Smooth muscle cell (in vitro differentiated cells): Measurements from ENCODE around the gene GFRA3. TPM values are rescaled to one million over a fixed set of nuclear protein-coding genes. Genes with fewer than 3 reads are reported as not detected.
"Not testable (repeated sequence)": the region's sequence is repeated elsewhere in the genome, so short reads cannot be mapped to it uniquely, and the experiment has no call there.

ENCODE experiments used
- DNase-seq: peaks from one replicate; lab custom pipeline; 2025; ENCODE audit not compliant: unreplicated experiment; lab: John Stamatoyannopoulos, UW
- H2AFZ ChIP-seq: fragments of 200-600 bp; sonication (generic); 2 replicates; pipeline ENCODE4 v1.6.0; 2016; ENCODE audit warnings: antibody characterized with exemption, low read depth, mild to moderate bottlenecking
- H3F3A ChIP-seq: fragments of 200-600 bp; sonication (generic); 2 replicates; pipeline ENCODE4 v1.6.0; 2017; ENCODE audit warnings: antibody characterized with exemption, low read depth
- H3K27ac ChIP-seq: fragments of 200-600 bp; sonication (generic); 2 replicates; pipeline ENCODE4 v1.5.1; 2016; ENCODE audit warnings: low read depth, mild to moderate bottlenecking
- H3K27me3 ChIP-seq: fragments of 200-600 bp; sonication (generic); 2 replicates; pipeline ENCODE4 v1.6.1; 2016; ENCODE audit warnings: low read depth, mild to moderate bottlenecking
- H3K36me3 ChIP-seq: fragments of 200-600 bp; sonication (generic); 2 replicates; pipeline ENCODE4 v1.5.1; 2016; ENCODE audit warnings: low read depth
- H3K4me1 ChIP-seq: fragments of 200-600 bp; sonication (generic); 2 replicates; pipeline ENCODE4 v1.5.1; 2016; ENCODE audit warnings: low read depth
- H3K4me2 ChIP-seq: fragments of 200-600 bp; sonication (generic); 2 replicates; pipeline ENCODE4 v1.6.0; 2016; ENCODE audit warnings: mild to moderate bottlenecking
- H3K4me3 ChIP-seq: fragments of 200-600 bp; sonication (generic); 2 replicates; pipeline ENCODE4 v1.5.1; 2016; ENCODE audit warnings: mild to moderate bottlenecking
- H3K79me2 ChIP-seq: fragments of 200-600 bp; sonication (generic); 2 replicates; pipeline ENCODE4 v1.6.0; 2016; ENCODE audit warnings: low read depth, mild to moderate bottlenecking
- H3K9ac ChIP-seq: fragments of 200-600 bp; sonication (generic); 2 replicates; pipeline ENCODE4 v1.6.0; 2016; ENCODE audit warnings: low read depth
- H3K9me3 ChIP-seq: fragments of 200-600 bp; sonication (generic); replicated peaks from 2 replicates; pipeline ENCODE4 v1.5.1; 2016; ENCODE audit warnings: low read depth
- H4K20me1 ChIP-seq: fragments of 200-600 bp; sonication (generic); 2 replicates; pipeline ENCODE4 v1.6.0; 2016; ENCODE audit warnings: low read depth
- CTCF ChIP-seq: fragments of 200-600 bp; sonication (generic); IDR thresholded peaks from 2 replicates; pipeline ENCODE4 v1.5.1; 2017; ENCODE audit warnings: borderline replicate concordance, mild to moderate bottlenecking, antibody characterized with exemption; ENCODE audit not compliant: insufficient read depth, poor library complexity, severe bottlenecking
- WGBS: methylation state at CpG from one replicate; pipeline ENCODE4 v1.1.7; 2016; ENCODE audit warnings: low lambda C conversion rate; 5-methylcytosine and 5-hydroxymethylcytosine counted together
- polyA plus RNA-seq: library from polyadenylated mRNA; unstranded; fragments of >200 nt; fragmentation: Nextera tagmentation; extraction: Ambion mirVana; gene quantifications from 2 replicates; pipeline ENCODE4 v1.2.1, GENCODE V29; 2016
- total RNA-seq: library from RNA; depleted of rRNA; stranded (reverse); fragments of >200 nt; gene quantifications from 2 replicates; pipeline ENCODE4 v1.2.3, GENCODE V29; 2014

Gene GFRA3, protein sequence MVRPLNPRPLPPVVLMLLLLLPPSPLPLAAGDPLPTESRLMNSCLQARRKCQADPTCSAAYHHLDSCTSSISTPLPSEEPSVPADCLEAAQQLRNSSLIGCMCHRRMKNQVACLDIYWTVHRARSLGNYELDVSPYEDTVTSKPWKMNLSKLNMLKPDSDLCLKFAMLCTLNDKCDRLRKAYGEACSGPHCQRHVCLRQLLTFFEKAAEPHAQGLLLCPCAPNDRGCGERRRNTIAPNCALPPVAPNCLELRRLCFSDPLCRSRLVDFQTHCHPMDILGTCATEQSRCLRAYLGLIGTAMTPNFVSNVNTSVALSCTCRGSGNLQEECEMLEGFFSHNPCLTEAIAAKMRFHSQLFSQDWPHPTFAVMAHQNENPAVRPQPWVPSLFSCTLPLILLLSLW
- total RNA-seq (0.36 TPM in 1 of 2 replicates, not detected in the other), polyA plus RNA-seq (0.09 and 2.7 TPM in 2 replicates)

GRCh38 chr5:138274189-138274853 lies at the start of gene GFRA3:
TSS of gene GFRA3 (minus strand) at chr5:138274621. CDS start at chr5:138274424, 197 bp downstream.
- H3K4me1 ChIP-seq, result no peaks in the 10 kb centered on the region
- no peak within 1 kb of the TSS for H3K27ac ChIP-seq
- H4K20me1 ChIP-seq, result no peaks in the 10 kb centered on the region
- 3% methylated on average over 18 of the region's 62 CpGs for WGBS
- H2AFZ ChIP-seq, result peak within 1 kb of the TSS; percentile 77
- no peak for TF ChIP-seq CTCF
- H3K4me3 ChIP-seq, result peak within 1 kb of the TSS; percentile 52
- no peaks in the 10 kb centered on the region for H3K9me3 ChIP-seq
- H3K4me2 ChIP-seq, result peak within 1 kb of the TSS; percentile 98
- H3K36me3 ChIP-seq, result no peaks in the 10 kb centered on the region
- H3K9ac ChIP-seq, result no peak within 1 kb of the TSS
- DNase-seq, result no peak
- peaks cover 10% of the 10 kb centered on the region for H3K27me3 ChIP-seq
- no peaks in the 10 kb centered on the region for H3K79me2 ChIP-seq
- H3F3A ChIP-seq, result no peaks in the 10 kb centered on the region

- not testable (repeated sequence) for H3K4me3 ChIP-seq, DNase-seq, H3K27ac ChIP-seq, H3K4me2 ChIP-seq, H2AFZ ChIP-seq, H3F3A ChIP-seq, H3K36me3 ChIP-seq, H3K79me2 ChIP-seq, H3K4me1 ChIP-seq, H3K9ac ChIP-seq, H3K9me3 ChIP-seq, H4K20me1 ChIP-seq, H3K27me3 ChIP-seq
- 94% methylated on average over 4 of the region's 4 CpGs for WGBS
These were observed 43.8 kb upstream of the GFRA3 start for GRCh38 chr5:138318211-138318610.

DNA sequence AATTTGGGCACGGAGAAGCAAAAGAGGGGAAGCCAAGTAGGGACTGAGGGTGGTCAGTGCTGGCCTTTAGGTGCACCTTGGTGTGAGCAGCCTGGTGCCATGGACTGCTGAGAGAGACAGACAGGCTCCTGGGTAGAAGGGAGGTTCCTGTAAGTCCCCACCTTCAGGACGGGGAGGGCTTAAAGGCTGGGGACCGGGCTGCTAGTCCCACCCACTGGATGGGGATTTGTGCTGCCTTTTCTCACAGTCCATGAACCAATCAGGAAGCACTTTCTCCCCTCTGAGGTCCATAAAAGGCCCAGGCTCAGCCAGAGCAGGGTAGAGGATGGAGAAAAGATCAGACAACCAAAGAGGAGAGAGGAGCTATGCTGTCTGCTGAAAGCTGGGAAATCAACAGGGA lies 41.9 kb upstream of the GFRA3 start:
- Histone ChIP-seq H3K36me3 (no peaks in the 10 kb centered on the region), H3F3A (no peaks in the 10 kb centered on the region), H3K4me1 (no peaks in the 10 kb centered on the region), H3K4me3 (no peak overlapping the region), H3K27ac (no peak overlapping the region), H3K79me2 (no peaks in the 10 kb centered on the region), H2AFZ (no peak overlapping the region), H3K27me3 (no peaks in the 10 kb centered on the region), H3K4me2 (no peak overlapping the region), H4K20me1 (no peaks in the 10 kb centered on the region), H3K9ac (no peak overlapping the region), H3K9me3 (no peaks in the 10 kb centered on the region)
- DNase-seq, result no peak
- TF ChIP-seq CTCF, result no peak
- WGBS, result 100% methylated on average over 3 of the region's 3 CpGs

- H2AFZ ChIP-seq, result no peak overlapping the region
- no peak overlapping the region for H3K4me3 ChIP-seq
- H3K36me3 ChIP-seq, result no peaks in the 10 kb centered on the region
- H3K9ac ChIP-seq, result no peak overlapping the region
- H3F3A ChIP-seq, result no peaks in the 10 kb centered on the region
- no peaks in the 10 kb centered on the region for H4K20me1 ChIP-seq
- H3K27ac ChIP-seq, result no peak overlapping the region
- H3K27me3 ChIP-seq, result no peaks in the 10 kb centered on the region
- H3K9me3 ChIP-seq, result no peaks in the 10 kb centered on the region
- WGBS, result 99% methylated on average over 7 of the region's 7 CpGs
- H3K79me2 ChIP-seq, result no peaks in the 10 kb centered on the region
- DNase-seq, result no peak
- no peak for TF ChIP-seq CTCF
- H3K4me1 ChIP-seq, result no peaks in the 10 kb centered on the region
- H3K4me2 ChIP-seq, result no peak overlapping the region
These were observed 41.4 kb upstream of the GFRA3 start for GRCh38 chr5:138315751-138316278.
